K562 (cell line): ENCODE data around the gene ZNF607. TPM values are rescaled to one million over a fixed set of nuclear protein-coding genes. Genes with fewer than 3 reads are reported as not detected.
A peak's percentile ranks its signal among the peaks of the same experiment; 100 is the strongest.

Experiments
- BRF1 ChIP-seq: IDR thresholded peaks from 3 replicates; pipeline ENCODE4 v1.6.1; 2011; ENCODE audit warnings: borderline replicate concordance, mild to moderate bottlenecking; ENCODE audit not compliant: insufficient read length; ENCODE audit errors: extremely low read depth
- CEBPZ ChIP-seq: fragments of 150-350 bp; IDR thresholded peaks from 2 replicates; pipeline ENCODE4 v1.6.1; 2014; ENCODE audit warnings: low read depth, mild to moderate bottlenecking, low read length, borderline replicate concordance
- FOXA3 ChIP-seq, 2 experiments: fragments of 450-650 bp in 1 of 2; sonication (generic) in 1 of 2; formaldehyde crosslinking; IDR thresholded peaks in 1 of 2; conservative IDR thresholded peaks in 1 of 2; 2 replicates each; pipeline versions ENCODE4 v1.4.0 to v1.8.0; 2020 to 2022; ENCODE audit warnings: mild to moderate bottlenecking in 2 of 2, missing genetic modification reagents in 1 of 2
- GABPB1 ChIP-seq: sonication (generic); formaldehyde crosslinking; IDR thresholded peaks from 2 replicates; pipeline ENCODE4 v1.8.0; 2022; ENCODE audit warnings: mild to moderate bottlenecking, missing genetic modification reagents
- GTF2B ChIP-seq: IDR thresholded peaks from 2 replicates; pipeline ENCODE4 v1.6.1; 2011; ENCODE audit not compliant: insufficient read length; ENCODE audit errors: extremely low read depth
- HDAC8 ChIP-seq: fragments of 450-650 bp; IDR thresholded peaks from 2 replicates; pipeline ENCODE4 v1.6.1; 2016; ENCODE audit warnings: mild to moderate bottlenecking, missing genetic modification characterization, moderate library complexity, missing compliant biosample characterization
- KAT7 ChIP-seq: sonication (generic); formaldehyde crosslinking; IDR thresholded peaks from 2 replicates; pipeline ENCODE4 v1.8.0; 2022; ENCODE audit warnings: missing genetic modification reagents, mild to moderate bottlenecking, borderline replicate concordance
- KLF1 ChIP-seq: fragments of 450-650 bp; IDR thresholded peaks from 2 replicates; pipeline ENCODE4 v1.6.1; 2016; ENCODE audit warnings: missing genetic modification characterization, missing compliant biosample characterization
- NCOA1 ChIP-seq: fragments of 450-650 bp; IDR thresholded peaks from 2 replicates; pipeline ENCODE4 v1.6.1; 2016; ENCODE audit warnings: low read depth
- PURB ChIP-seq: sonication (generic); formaldehyde crosslinking; IDR thresholded peaks from 2 replicates; pipeline ENCODE4 v1.9.0; 2021; ENCODE audit warnings: low read depth, mild to moderate bottlenecking, missing genetic modification reagents
- SIN3A ChIP-seq, 2 experiments: fragments of 150-350 bp in 1 of 2; IDR thresholded peaks; 2 replicates each; pipeline ENCODE4 v1.6.1; 2011 to 2016; ENCODE audit warnings: borderline replicate concordance in 2 of 2, low read depth in 2 of 2, low read length in 2 of 2, mild to moderate bottlenecking in 2 of 2, moderate library complexity in 2 of 2; ENCODE audit not compliant: control insufficient read depth in 1 of 2
- THRAP3 ChIP-seq: fragments of 450-650 bp; IDR thresholded peaks from 2 replicates; pipeline ENCODE4 v1.6.1; 2016; ENCODE audit warnings: mild to moderate bottlenecking, inconsistent platforms, borderline replicate concordance
- ZBTB9 ChIP-seq: fragments of 450-650 bp; formaldehyde crosslinking; IDR thresholded peaks from 2 replicates; pipeline ENCODE4 v1.4.0; 2020; ENCODE audit warnings: mild to moderate bottlenecking, moderate library complexity
- ZFP91 ChIP-seq: sonication (generic); formaldehyde crosslinking; IDR thresholded peaks from 2 replicates; pipeline ENCODE4 v1.8.0; 2022; ENCODE audit warnings: mild to moderate bottlenecking, missing genetic modification reagents
- ZFPM2 ChIP-seq: fragments of 250-450 bp; sonication (Bioruptor Pico); IDR thresholded peaks from 2 replicates; pipeline ENCODE4 v1.5.1; 2022; ENCODE audit warnings: mild to moderate bottlenecking
- ZNF212 ChIP-seq: fragments of 450-650 bp; formaldehyde crosslinking; IDR thresholded peaks from 2 replicates; pipeline ENCODE4 v1.4.0; 2020; ENCODE audit warnings: mild to moderate bottlenecking
- ZNF316 ChIP-seq: fragments of 450-650 bp; IDR thresholded peaks from 2 replicates; pipeline ENCODE4 v1.6.1; 2016
- ZNF354B ChIP-seq: fragments of 250-450 bp; sonication (Bioruptor Pico); IDR thresholded peaks from 2 replicates; pipeline ENCODE4 v1.4.0; 2020
- ZNF586 ChIP-seq: fragments of 450-650 bp; formaldehyde crosslinking; conservative IDR thresholded peaks from 2 replicates; pipeline ENCODE4 v1.4.0; 2020; ENCODE audit warnings: mild to moderate bottlenecking, moderate library complexity
- polyA plus RNA-seq, 8 experiments: library from polyadenylated mRNA; depleted of rRNA in 4 of 8; stranded (reverse) in 5 of 8; unstranded in 3 of 8; fragments of >200 nt; fragmentation: Nextera tagmentation in 2 of 8; fragmentation: Illumina TruSeq in 1 of 8; extraction: Ambion mirVana in 2 of 8; extraction: Trizol in 1 of 8; gene quantifications; 2 replicates each; pipeline versions ENCODE4 v1.2.1 to v1.2.3, GENCODE V29; 2011 to 2014; ENCODE audit warnings: inconsistent platforms in 1 of 8, missing spikeins in 1 of 8
- total RNA-seq, 7 experiments: library from RNA; depleted of rRNA in 6 of 7; stranded (reverse); fragments of >200 nt in 6 of 7; fragmentation: Illumina TruSeq in 2 of 7; extraction: Trizol in 2 of 7; gene quantifications; 2 replicates each; pipeline versions ENCODE4 v1.2.1 to v1.2.3, GENCODE V29; 2011 to 2021; ENCODE audit warnings: low replicate concordance in 1 of 7

ZNF607 gene
- total and polyA plus RNA-seq, 9 of the 15 experiments (the other 6 are each of a cell fraction or from before 2014, with no cell fraction given), result 0.65 to 5.1 (median 3.6) TPM

- TF ChIP-seq CEBPZ (no peak), GTF2B (no peak), ZFP91 (CRISPR knock-in tag) (no peak), NCOA1 (peak; percentile 31; the same call in 1 of the 2 replicates), ZFPM2 (CRISPR knock-in tag) (no peak), KLF1 (tag) (no peak), BRF1 (no peak), ZNF586 (CRISPR knock-in tag) (no peak), KAT7 (CRISPR knock-in tag) (no peak), HDAC8 (no peak), THRAP3 (no peak), ZNF354B (no peak), ZBTB9 (CRISPR knock-in tag) (no peak), GABPB1 (CRISPR knock-in tag) (no peak), PURB (no peak), ZNF212 (CRISPR knock-in tag) (no peak), FOXA3 (CRISPR knock-in tag; conservative IDR thresholded peaks at IDR 0.05 in 1 of 2, IDR thresholded peaks at IDR 0.05 in 1 of 2) (peak in 1 of 2 experiments; percentile 76; a peak in 2 of 4 replicates), ZNF316 (peak; percentile 99), SIN3A (IDR thresholded peaks at IDR 0.05; ENCODE audit: borderline replicate concordance in 2 of 2, control insufficient read depth in 1 of 2, low read depth in 2 of 2, low read length in 2 of 2) (peak in 1 of 2 experiments; percentile 47; a peak in 1 of 4 replicates)
Observed at GRCh38 chr19:37655689-37656371, 63.7 kb downstream of the ZNF607 start (continued).
